ENCODE measurements around the gene SRGAP2B.
"Not testable (repeated sequence)": the region's sequence is repeated elsewhere in the genome, so short reads cannot be mapped to it uniquely, and the experiment has no call there.

GRCh38 chr1:145111674-145112073, 16.5 kb upstream of the SRGAP2B start:
- not testable (repeated sequence) for TF ChIP-seq CTCF (conservative IDR thresholded peaks at IDR 0.05; ENCODE audit: low read depth, low read length); POLR2A (IDR thresholded peaks at IDR 0.05; ENCODE audit: low read depth, low read length); SMC3 (IDR thresholded peaks at IDR 0.05; ENCODE audit: low read depth, low read length); MXI1 (IDR thresholded peaks at IDR 0.05; ENCODE audit: borderline replicate concordance, low read depth, low read length); MAZ (IDR thresholded peaks at IDR 0.05; ENCODE audit: borderline replicate concordance, low read depth, low read length); RAD21 (IDR thresholded peaks at IDR 0.05; ENCODE audit: low read length); NFE2L2 (IDR thresholded peaks at IDR 0.05; ENCODE audit: low read depth, low read length); MAFK (IDR thresholded peaks at IDR 0.05; ENCODE audit: low read depth, low read length); CEBPB (IDR thresholded peaks at IDR 0.05; ENCODE audit: low read depth, low read length); CHD1 (IDR thresholded peaks at IDR 0.05; ENCODE audit: low read depth, low read length); RCOR1 (IDR thresholded peaks at IDR 0.05; ENCODE audit: insufficient replicate concordance, low read length); ELK1 (IDR thresholded peaks at IDR 0.05; ENCODE audit: borderline replicate concordance, low read depth, low read length); USF2 (IDR thresholded peaks at IDR 0.05; ENCODE audit: low read depth, low read length)
